Dermis lymphatic vessel endothelial cell (primary cell): Measurements from ENCODE around the gene HPN. TPM values are rescaled to one million over a fixed set of nuclear protein-coding genes. Genes with fewer than 3 reads are reported as not detected.

Source experiments
- total RNA-seq: library from RNA; depleted of rRNA; stranded (reverse); fragments of >200 nt; gene quantifications from 2 replicates; pipeline ENCODE4 v1.2.1, GENCODE V29; 2014

Gene HPN
- under 0.01 and 0.09 TPM in 2 replicates for total RNA-seq

DNA sequence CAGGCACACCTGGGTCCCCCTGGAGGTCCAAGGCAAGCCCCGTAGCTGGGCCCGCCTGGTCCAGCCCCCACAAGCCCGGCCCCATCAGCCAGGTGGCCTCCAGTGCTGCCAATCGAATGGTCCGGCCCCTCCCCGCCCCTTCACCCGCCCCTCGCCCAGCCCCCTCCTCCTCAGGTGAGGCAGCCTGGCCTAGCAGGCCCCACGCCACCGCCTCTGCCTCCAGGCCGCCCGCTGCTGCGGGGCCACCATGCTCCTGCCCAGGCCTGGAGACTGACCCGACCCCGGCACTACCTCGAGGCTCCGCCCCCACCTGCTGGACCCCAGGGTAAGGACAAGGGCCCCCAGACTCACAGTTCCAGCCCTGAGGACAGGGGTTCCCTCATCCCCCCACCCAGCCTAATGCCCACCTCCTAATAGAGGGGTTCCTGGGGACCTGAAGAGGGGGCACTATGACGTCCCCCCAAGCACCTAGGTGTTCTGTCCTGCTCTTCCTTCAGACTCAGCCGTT lies at the start of gene HPN:
HPN (plus strand) TSS at position 174 of the 508 bp plus-strand sequence. CDS start 786 bp downstream, outside the sequence.

DNA sequence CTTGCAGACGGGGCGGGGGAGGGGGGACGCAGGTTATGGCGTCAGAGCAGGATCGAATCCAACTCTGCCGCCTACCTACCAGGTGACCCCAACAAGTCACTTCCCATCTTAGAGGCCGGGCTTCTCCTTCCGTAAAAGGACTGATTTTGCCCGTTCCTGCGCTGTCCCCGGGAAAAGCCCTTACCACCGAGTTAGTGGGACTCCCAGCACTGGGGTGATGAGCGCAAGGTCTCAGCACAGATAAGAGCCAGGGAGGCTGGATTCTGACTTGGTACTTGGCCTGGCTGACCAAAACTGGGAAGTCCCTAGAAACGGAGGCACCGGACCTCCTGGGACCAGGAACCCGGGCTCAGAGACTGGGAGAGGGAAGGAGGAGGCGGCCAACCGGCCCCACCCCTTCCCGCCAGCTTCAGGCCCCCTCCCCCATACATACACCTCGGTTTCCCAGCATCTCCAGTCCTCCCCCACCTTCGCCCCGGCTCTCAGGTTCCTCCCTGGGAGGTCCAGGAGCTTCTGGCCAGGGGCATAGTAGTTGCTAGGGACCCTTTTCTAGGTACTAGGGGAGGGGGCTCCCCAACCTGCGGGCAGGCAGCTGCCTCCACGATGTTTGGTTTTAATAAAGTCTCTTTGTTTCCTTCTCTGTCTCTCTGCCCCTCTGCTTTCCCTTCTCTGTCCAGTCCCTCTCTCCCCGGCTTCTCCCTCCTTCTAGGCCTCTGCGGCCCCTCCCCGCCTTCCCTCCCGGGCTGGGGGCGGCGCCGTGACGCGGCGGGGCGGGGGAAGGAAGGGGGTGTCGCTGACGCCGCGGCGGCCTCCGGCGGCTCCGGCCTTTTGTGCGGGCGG lies 41.8 kb upstream of the HPN start, which contains the start of gene GRAMD1A:
GRAMD1A (plus strand) TSS at position 826 of the 840 bp plus-strand sequence. CDS start 156 bp downstream, outside the sequence.

DNA sequence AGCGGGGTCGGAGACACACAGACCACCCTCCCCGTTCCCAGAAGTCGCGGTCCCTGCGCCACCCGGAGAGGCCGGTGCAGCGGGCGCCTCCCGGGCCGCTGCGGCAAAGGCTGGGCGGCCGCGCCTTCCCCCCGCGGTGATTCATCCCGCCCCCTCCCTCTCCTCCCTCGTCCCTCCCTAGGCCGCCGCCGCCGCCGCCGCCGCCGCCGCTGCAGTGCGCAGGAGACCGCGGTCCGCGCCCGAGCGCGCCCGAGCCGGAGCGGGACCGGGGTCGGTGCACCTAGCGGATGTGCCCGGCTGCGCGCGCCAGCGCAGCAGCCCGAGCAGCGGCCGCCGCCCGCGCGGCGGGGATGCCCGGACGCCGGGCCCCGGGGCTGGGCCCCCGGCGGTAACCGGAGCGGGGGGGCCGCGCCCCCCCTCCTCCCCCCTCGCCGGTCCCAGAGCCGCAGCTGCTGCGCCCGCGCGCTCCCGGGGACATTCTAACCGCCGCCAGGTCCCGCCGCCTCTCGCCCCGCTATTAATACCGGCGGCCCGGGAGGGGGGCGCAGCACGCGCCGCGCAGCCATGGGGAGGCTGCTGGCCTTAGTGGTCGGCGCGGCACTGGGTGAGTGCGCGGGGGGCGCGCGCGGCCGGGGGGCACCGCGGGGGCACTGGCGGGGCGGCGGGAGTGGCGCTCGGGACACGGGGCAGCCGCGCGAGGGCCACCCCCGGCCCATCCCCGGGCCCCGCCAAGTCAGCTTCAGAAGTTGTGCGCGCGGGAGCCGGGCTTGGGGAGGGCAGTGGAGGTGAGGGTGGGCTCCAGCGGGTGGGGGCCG lies 11.1 kb upstream of the HPN start, which contains the start of gene SCN1B:
SCN1B (plus strand) TSS at position 214 of the 815 bp plus-strand sequence; CDS start at position 565, 351 bp downstream.

DNA sequence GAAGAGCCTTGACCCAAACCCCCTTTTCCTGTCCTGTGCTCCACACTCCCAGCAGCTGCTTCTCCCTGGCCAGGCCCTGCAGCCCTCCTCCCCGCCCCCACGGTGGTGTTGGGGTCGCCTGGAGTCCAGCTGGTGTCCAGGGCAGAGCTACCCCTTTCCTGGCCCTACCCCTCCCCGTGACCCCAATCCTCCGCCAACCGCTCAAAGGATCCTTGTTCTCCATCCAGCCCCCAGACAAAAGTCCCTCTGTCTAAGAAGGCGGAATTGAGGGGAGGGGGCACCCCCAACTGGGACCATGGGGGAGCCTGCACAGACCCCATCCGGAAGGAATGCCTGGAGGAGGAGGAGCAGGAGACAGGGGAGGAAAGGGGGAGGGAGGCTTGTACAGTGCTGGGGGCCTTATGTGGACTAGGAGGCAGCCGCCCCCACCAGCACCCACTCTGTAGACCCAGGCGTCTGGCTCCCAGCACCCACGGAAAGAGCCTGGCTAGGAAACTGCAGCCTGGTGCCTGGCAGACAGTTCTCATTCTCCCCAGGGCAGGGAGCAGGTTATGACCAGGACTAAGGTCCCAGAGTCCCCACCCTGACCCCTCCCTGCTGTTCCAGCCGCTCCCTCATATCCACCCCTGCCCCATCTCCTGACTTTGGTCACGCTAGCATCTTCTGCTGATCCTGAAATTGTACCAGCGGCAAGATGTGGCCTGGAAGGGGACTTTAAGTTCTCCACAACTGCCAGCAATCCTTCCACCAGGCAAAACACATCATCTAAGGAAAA lies 73.8 kb downstream of the HPN start, which contains the start of gene FXYD3:
FXYD3 (plus strand) TSS at position 647 of the 775 bp plus-strand sequence. CDS start 3,554 bp downstream, outside the sequence.

Other genes with a start within 250 kb of the HPN start
- 5.6 and 9.0 TPM in 2 replicates for gene ZNF30, start 114.8 kb upstream of the HPN start, total RNA-seq
- 40.9 and 49.6 TPM in 2 replicates for gene ZNF792, start 77.5 kb upstream of the HPN start, total RNA-seq
- gene GRAMD1A, start 41.4 kb upstream of the HPN start, total RNA-seq, result 27.6 and 31.9 TPM in 2 replicates
- 8.8 and 12.2 TPM in 2 replicates for gene SCN1B, start 11.3 kb upstream of the HPN start, total RNA-seq
- gene FXYD3, start 74.1 kb downstream of the HPN start, total RNA-seq, result not detected in 2 replicates
- not detected in 2 replicates for gene LGI4, start 93.3 kb downstream of the HPN start, total RNA-seq
- not detected in 2 replicates for gene FXYD1, start 97.1 kb downstream of the HPN start, total RNA-seq
- gene FXYD7, start 101.5 kb downstream of the HPN start, total RNA-seq, result not detected in 2 replicates
- 22.2 and 27.3 TPM in 2 replicates for gene FXYD5, start 113.0 kb downstream of the HPN start, total RNA-seq
- not detected in 2 replicates for gene FAM187B, start 187.0 kb downstream of the HPN start, total RNA-seq
- gene LSR, start 207.3 kb downstream of the HPN start, total RNA-seq, result 0.34 and 3.5 TPM in 2 replicates
- 35.2 and 43.8 TPM in 2 replicates for gene USF2, start 227.2 kb downstream of the HPN start, total RNA-seq
- 0.17 and 0.22 TPM in 2 replicates for gene HAMP, start 240.8 kb downstream of the HPN start, total RNA-seq